HL-60 (cell line): ENCODE data around the gene IQSEC3.
"Not testable (repeated sequence)": the region's sequence is repeated elsewhere in the genome, so short reads cannot be mapped to it uniquely, and the experiment has no call there.

ENCODE experiments used
- GABPA ChIP-seq: IDR thresholded peaks from 2 replicates; pipeline ENCODE4 v1.6.1; 2012; ENCODE audit warnings: low read depth
- POLR2AphosphoS5 ChIP-seq: IDR thresholded peaks from 2 replicates; pipeline ENCODE4 v1.6.1; 2012; ENCODE audit warnings: low read depth
- SPI1 ChIP-seq: IDR thresholded peaks from 2 replicates; pipeline ENCODE4 v1.6.1; 2012; ENCODE audit warnings: low read depth, mild to moderate bottlenecking, borderline replicate concordance
- TF ChIP-seq, protein P1 (sequence below): IDR thresholded peaks from one replicate; pipeline ENCODE4 v1.5.1; 2011; ENCODE audit warnings: low read length, control low read depth, inconsistent platforms; ENCODE audit not compliant: insufficient read depth
- TF ChIP-seq, protein P2 (sequence below): IDR thresholded peaks from 2 replicates; pipeline ENCODE4 v1.6.1; 2012; ENCODE audit warnings: low read depth; ENCODE audit not compliant: insufficient replicate concordance

- not testable (repeated sequence) for TF ChIP-seq SPI1, POLR2AphosphoS5, GABPA
- TF ChIP-seq, protein P1, sequence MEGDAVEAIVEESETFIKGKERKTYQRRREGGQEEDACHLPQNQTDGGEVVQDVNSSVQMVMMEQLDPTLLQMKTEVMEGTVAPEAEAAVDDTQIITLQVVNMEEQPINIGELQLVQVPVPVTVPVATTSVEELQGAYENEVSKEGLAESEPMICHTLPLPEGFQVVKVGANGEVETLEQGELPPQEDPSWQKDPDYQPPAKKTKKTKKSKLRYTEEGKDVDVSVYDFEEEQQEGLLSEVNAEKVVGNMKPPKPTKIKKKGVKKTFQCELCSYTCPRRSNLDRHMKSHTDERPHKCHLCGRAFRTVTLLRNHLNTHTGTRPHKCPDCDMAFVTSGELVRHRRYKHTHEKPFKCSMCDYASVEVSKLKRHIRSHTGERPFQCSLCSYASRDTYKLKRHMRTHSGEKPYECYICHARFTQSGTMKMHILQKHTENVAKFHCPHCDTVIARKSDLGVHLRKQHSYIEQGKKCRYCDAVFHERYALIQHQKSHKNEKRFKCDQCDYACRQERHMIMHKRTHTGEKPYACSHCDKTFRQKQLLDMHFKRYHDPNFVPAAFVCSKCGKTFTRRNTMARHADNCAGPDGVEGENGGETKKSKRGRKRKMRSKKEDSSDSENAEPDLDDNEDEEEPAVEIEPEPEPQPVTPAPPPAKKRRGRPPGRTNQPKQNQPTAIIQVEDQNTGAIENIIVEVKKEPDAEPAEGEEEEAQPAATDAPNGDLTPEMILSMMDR = not testable (repeated sequence)
- TF ChIP-seq, protein P2, sequence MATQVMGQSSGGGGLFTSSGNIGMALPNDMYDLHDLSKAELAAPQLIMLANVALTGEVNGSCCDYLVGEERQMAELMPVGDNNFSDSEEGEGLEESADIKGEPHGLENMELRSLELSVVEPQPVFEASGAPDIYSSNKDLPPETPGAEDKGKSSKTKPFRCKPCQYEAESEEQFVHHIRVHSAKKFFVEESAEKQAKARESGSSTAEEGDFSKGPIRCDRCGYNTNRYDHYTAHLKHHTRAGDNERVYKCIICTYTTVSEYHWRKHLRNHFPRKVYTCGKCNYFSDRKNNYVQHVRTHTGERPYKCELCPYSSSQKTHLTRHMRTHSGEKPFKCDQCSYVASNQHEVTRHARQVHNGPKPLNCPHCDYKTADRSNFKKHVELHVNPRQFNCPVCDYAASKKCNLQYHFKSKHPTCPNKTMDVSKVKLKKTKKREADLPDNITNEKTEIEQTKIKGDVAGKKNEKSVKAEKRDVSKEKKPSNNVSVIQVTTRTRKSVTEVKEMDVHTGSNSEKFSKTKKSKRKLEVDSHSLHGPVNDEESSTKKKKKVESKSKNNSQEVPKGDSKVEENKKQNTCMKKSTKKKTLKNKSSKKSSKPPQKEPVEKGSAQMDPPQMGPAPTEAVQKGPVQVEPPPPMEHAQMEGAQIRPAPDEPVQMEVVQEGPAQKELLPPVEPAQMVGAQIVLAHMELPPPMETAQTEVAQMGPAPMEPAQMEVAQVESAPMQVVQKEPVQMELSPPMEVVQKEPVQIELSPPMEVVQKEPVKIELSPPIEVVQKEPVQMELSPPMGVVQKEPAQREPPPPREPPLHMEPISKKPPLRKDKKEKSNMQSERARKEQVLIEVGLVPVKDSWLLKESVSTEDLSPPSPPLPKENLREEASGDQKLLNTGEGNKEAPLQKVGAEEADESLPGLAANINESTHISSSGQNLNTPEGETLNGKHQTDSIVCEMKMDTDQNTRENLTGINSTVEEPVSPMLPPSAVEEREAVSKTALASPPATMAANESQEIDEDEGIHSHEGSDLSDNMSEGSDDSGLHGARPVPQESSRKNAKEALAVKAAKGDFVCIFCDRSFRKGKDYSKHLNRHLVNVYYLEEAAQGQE = not testable (repeated sequence)
Measured at GRCh38 chr12:51087-51486, 15.5 kb upstream of the IQSEC3 start.
